Stimulated activated CD4-positive, alpha-beta T cell treated with anti-CD3 and anti-CD28 coated beads, Interleukin-2, amount 100 ng/mL, for 24 hours (primary cell): ENCODE measurements around the gene RERE.

ENCODE experiments used
- DNase-seq, 2 donors: peaks; one replicate each; pipeline ENCODE4 v3.0.0-alpha.2; 2020

The RERE gene

DNA sequence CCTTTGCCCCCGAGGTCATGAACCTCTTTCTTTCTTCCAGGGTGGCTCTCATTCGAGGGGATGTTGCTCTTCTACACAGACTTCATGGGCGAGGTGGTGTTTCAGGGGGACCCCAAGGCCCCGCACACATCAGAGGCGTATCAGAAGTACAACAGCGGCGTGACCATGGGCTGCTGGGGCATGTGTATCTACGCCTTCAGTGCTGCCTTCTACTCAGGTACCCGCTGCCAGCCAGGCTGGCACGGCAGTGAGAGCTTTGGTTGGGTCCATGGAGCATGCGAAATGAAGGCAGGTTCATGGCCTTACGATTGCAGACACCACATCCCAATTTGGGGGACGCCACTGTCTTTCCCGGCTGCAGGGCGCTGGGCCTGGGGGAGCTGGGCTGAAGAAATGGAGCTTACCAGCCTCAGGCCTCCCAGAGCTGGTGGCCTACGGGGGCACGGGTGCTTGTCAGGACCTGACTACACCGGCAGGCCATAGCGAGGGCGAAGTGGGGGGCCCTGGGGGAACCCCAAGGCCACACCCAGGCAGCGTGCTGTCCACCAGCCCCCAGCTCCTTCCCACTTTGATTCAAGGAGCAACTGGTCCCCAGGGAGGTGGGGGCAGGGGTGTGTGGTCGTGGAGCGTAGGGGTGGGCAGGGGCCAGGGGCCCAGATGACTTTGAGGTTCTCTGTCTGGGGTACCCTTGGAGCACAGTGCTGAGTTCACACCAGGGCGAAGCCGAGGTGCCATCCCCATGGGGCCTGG, 479.5 kb downstream of the RERE start:
- no peak for DNase-seq

DNA sequence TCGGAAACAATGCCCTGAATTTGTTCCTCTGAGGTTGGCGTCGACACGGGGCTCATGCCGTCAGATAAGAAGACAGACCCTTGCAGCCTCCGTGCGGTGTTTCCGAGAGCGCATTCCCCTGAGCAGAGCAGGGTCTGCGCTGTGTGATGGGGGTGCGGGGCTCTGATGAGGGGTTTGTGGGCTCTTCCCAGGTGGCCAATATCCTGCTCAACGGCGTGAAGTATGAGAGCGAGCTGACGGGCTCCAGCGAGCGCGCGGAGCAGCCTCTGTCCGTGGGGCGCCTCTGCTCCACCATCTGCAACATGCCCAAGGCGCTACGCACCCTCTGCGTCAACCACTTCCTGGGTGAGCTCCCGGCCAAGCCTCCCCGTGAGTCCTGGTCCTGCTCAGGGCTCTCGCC, 482.2 kb downstream of the RERE start:
- DNase-seq = no peak

DNA sequence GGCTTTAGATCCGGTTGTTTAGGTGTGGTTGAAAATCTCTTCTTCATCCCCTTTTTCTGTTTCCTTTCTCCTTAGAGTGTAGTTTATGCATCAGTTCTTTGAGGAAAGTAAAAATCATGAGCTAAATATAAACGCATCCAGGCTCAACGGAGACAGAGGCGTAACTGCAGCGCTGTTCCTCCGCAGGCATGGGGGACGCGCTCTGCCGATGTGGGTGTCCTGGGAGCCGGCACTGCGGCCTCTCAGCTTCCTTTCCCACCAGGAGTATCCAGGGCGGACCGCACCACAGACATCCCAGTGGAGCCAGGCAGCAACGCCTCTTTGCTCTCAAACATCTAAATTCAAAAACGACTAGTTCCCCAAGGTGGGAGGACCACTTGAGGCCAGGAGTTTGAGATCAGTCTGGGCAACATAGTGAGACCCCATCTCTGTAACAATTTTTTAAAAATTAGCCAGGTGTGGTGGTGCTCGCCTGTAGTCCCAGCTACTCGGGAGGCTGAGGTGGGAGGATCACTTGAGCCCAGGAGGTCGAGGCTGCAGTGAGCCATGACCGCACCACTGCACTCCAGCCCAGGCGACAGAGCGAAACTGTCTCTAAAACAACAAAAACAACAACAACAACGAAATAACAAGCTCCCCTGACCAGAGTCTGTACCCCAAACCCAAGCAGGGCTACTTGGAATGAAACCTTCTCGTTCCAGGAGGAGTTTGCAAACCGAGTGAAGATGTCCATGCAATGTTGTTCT, 483.2 kb downstream of the RERE start:
- DNase-seq = no peak

DNA sequence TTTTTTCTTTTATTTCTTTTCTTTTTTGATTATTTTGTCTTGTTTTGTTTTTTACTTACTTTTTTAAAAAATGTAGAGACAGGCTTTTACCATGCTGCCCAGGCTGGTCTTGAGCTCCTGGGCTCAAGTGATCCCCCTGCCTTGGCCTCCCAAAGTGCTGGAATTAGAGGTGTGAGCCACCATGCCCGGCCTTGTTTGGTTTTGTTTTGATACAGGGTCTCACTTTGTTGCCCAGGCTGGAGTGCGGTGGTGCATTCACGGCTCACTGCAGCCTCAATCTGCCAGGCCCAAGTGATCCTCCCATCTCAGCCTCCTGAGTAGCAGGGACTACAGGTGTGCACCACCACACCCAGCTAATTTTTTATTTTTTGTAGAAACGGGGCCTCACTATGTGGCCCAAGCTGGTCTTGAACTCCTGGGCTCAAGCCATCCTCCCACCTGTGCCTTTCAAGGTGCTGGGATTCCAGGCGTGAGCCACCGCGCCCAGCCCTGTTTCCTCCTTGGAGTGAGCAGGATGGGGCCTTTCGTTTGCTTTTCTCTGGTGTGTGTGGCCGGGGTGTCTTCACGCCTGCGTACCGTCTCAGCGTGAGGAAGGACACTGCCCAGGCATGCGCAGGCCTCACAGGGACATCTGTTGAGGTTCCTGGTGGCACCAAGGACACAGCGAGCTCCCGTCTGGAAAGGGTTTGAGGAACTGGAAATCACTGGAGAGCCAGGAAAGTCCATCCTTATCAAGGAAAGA, 484.0 kb downstream of the RERE start:
- no peak for DNase-seq

DNA sequence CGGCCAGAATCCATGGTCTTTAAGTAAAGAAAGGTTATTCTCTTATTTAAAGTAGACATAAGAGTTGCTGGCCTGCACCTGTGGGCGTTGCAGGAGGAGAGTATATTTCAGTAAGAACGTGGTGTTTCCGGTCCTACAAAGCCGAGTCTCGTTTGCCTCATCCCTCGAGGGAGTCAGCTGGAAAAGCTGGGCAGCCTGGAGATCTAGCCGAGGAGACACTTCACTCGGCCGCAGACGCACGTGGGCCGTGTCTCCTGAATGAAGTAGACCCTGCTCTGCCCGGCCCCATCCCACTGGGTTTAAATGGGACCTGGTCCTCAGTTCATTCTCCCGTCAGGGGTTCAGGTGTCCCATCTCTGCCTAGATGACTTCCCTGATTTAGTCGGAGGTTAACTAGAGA, 484.6 kb downstream of the RERE start:
- no peak for DNase-seq

DNA sequence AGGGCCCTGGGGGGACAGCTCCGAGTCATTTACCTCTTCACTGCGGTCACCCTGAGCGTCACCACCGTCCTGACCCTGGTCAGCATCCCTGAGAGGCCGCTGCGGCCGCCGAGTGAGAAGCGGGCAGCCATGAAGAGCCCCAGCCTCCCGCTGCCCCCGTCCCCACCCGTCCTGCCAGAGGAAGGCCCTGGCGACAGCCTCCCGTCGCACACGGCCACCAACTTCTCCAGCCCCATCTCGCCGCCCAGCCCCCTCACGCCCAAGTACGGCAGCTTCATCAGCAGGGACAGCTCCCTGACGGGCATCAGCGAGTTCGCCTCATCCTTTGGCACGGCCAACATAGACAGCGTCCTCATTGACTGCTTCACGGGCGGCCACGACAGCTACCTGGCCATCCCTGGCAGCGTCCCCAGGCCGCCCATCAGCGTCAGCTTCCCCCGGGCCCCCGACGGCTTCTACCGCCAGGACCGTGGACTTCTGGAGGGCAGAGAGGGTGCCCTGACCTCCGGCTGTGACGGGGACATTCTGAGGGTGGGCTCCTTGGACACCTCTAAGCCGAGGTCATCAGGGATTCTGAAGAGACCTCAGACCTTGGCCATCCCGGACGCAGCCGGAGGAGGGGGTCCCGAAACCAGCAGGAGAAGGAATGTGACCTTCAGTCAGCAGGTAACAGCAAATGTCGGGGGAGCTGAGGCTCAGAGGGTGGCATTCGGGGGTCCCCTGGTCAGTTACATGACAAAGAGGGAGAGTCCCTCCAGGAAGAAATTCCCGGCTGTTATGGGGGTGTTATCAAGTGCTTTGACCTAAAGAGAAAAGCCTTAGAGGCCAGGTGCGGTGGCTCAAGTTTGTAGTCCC, 486.9 kb downstream of the RERE start:
- DNase-seq = no peak

DNA sequence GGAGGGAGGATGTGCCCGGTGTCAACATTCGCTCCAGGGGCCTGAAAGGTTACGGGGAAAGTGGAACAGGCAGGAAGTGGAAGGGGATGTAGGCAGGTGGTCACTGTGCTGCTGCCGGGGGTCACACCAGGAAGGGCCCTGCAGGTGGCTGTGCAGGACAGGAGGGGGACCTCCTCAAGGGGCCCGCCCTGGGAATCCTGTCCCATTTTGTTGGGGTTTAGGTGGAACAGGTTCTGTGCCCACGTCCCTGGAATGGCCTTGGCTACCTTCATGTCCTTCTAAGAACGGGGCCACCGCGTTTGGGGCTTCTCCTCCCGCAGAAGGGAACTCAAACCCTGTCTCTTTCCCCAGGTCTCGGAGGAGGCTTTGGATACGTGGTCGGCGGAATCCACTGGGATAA, 487.6 kb downstream of the RERE start:
- no peak for DNase-seq

DNA sequence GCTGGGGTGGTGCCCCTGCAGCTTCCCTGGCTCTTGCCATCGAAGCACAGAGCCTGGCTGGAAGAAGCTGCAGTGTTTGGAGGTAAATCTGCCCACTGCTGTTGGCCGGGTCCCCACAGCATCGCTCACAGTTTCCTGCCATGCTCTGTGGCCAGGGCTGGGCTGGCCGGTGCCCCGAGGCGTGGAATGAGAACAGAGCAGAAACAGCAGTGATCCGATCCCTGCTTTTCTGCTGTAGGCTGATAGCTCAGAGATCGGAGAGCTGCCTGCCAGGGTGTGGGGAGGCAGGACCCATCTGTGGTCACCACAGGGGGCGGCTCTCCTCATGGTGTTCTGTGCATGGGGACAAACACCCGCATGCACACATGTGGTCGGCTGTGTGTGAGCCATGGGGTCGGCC, 488.0 kb downstream of the RERE start:
- DNase-seq = no peak

DNA sequence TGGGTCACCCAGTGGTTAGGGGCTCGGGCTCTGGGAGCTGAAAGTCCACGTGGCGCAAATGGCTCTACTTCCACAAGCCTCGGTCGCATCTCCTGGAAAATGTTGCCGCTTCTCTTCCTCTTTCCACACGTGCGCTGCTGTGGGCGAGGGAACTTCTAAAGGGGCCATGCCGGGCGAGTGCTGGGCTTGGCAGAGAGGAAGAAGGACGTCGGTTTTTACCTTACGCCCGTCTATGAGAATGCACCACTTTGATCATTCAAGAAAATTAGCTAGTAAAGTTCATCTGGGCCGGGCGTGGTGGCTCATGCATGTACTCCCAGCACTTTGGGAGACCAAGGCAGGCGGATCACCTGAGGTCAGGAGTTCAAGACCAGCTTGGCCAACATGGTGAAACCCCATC, 489.2 kb downstream of the RERE start:
- DNase-seq = no peak

DNA sequence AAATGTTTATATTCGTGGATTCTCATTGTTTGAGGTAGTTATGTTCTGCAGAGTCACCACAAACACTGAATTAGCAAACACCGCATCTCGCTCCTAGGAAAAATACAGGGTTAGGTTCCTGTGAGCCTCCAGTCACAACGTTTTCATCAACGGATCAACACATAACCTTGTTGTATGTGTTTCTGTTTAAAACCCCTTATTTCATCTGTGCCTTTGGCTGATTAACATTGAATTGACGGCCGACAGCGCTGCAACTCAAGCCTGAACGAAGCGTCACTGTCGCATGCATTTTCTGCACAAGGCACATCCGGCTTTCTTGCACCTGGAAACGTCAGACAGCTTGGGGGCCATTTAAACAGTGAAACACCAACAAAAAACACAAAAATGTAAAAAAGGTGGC, 491.2 kb downstream of the RERE start:
- no peak for DNase-seq

DNA sequence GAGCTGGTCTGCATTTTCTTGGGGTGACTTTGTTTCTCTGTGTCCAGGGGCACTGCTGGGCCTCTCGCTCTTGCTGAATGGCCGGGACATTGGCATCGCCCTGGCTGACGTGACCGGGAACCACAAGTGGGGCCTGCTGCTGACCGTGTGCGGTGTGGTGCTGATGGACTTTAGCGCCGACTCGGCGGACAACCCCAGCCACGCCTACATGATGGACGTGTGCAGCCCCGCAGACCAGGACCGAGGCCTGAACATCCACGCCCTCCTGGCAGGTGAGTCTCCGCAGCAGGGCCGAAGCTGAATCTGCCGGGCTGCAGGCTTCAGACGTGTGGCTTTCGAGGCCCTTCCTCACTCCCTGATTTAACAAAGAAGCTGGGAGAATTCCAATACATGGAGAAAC, 491.7 kb downstream of the RERE start:
- DNase-seq = no peak

DNA sequence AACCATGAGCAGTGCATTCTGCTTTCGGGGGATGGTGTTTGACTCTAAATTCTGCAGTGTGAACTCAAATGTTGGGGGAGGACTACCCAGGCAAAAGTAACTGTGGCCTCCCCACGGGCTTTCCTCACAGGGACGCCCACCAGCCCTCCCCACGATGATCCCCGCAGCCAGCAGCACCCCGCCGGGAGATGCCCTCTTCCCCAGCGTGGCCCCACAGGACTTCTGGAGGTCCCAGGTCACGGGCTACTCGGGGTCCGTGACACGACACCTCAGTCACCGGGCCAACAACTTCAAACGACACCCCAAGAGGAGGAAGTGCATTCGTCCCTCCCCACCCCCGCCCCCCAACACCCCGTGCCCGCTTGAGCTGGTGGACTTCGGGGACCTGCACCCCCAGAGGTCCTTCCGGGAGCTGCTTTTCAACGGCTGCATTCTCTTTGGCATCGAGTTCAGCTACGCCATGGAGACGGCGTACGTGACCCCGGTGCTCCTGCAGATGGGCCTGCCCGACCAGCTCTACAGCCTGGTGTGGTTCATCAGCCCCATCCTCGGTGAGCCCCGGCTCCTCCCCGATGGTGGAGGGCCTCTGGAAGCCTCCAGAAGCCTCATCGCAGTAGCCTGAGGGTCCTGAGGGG, 493.1 kb downstream of the RERE start:
- no peak for DNase-seq

DNA sequence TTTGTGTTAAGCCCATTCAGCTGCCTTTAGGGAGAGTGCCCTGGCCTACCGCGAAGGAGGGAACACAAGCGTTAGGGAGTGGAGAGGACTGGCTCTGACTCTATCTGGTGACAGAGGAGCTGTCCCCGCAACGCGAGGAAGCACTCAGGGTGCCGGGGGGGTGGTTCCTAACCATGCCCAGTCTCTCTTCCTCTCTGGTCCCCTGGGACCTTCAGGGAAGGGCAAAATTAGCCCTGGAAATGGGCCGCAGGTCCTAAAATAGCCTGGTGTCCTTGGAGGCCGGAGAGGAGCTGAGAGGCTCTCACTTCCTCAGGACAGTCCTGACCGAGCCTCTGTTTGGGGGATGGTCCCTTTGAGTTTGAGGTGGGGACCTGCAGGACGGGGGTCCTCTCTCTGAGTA, 493.7 kb downstream of the RERE start:
- no peak for DNase-seq

DNA sequence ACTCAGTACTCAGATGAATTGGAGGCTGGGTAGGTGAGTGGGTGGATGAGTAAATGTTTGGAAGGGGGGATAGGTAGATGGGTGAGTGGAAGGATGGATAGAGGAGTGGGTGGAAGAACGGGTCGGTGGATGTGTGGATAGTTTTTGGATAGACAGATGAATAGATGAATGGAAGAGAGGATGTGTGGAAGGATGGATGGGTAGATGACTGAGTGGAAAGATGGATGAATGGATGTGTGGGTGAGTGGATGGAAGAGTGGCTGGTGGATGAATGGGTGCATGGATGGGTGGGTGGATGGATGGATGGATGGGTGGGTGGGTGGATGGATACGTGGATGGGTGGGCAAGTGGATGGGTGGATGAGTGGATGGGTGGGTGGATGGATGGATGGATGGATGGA, 495.8 kb downstream of the RERE start:
- no peak for DNase-seq

DNA sequence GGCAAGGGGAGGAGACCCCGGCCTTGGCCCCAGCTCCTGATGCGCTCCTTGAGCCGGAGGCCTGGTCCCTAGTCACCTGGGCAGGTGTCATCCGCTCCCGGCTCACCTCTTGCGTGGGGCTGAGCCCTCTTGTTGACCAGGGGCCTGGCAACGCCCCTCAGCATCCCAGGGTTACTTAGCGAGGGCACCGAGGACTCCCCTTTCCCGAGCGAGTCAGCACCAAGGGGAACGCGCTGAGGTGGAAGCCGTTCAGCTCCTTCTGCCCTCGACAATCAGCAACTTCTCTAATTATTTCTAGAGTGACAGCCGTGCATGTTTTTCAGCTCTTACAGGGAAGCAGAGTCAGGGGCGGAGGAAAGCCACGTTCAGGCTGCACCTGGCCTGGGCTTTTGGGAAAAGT, 499.0 kb downstream of the RERE start:
- DNase-seq = no peak

DNA sequence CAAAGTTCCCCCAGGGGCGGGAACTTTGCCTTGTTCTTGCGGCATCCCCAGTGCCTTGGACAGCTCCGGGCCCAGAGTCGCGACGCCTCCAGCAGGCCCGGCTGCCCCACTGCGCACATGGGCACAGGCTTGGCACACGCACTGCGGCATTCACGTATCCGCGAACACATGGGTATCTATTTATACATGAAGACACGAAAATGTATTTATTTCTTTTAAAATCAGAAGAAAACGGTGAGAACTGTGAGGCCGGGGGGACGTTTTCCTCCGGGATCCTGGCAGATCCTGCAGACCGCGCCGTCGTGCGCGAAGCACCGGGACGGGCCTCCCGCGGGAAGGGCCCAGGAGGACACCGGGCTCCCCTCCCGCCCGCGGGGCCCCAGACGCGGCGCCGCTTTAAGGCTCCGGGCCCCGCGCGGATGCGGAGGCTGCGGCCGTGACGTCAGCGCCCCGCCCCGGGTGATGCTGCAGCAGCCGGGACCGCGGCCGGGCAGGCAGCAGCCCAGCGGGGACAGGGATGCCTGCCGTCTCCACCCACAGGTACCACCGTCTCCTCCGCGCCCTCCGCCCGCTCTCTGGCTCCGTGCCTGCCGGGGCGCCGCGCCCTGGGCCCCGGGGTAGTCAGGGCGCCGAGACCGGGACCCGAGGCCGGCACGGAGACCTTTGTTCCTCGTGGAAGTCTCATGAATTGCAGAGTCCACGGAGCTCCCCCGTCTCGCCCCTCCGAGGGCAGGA, 499.6 kb downstream of the RERE start, which contains the start of gene SLC45A1:
Gene SLC45A1, plus strand, starts transcription at position 468 of the 735 bp plus-strand sequence. CDS start 6,216 bp downstream, outside the sequence.
- peak; percentile 83 to 88 for DNase-seq

DNA sequence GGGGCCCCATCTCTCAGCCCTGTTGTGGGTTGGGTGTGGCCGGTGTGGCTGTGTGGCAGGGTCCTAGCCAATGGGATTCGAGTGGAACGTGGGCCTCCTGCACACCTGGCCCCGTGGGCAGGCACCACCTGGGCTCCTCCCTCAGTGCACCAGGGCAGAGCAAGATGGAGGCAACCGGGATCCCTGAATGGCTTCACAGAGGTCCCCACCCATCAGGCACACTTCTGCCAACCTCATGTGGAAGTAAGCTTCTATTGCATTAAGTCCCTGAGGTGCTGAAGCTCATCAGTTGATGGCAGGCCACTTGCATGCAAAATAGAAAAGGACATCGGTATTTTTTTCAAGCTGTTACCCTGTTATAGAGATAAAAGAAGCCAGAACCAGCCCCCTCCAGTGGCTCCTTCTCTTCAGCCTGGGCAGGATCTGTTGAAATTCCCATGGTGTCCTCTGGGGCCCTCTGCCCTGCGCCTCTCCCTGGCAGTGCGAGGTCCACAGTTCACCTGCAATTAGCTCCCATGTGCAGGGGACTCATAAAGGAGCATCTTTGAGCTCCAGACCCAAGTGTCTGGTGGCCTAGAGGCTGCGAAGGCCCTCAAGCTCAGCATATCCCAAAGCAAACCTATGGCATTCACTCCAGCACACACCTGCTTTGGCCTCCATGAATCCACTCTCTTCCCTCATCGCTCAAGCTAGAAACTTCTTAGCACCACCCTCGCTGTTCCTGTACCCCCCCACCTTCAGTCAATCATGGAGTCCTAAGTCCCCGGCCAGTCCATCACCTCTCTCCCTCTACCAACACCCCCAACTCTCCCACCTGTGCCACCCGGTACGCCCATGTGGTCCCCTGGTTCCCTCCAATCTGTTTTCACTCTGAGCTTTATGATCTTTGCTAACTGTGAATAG, 501.6 kb downstream of the RERE start:
- DNase-seq = no peak

DNA sequence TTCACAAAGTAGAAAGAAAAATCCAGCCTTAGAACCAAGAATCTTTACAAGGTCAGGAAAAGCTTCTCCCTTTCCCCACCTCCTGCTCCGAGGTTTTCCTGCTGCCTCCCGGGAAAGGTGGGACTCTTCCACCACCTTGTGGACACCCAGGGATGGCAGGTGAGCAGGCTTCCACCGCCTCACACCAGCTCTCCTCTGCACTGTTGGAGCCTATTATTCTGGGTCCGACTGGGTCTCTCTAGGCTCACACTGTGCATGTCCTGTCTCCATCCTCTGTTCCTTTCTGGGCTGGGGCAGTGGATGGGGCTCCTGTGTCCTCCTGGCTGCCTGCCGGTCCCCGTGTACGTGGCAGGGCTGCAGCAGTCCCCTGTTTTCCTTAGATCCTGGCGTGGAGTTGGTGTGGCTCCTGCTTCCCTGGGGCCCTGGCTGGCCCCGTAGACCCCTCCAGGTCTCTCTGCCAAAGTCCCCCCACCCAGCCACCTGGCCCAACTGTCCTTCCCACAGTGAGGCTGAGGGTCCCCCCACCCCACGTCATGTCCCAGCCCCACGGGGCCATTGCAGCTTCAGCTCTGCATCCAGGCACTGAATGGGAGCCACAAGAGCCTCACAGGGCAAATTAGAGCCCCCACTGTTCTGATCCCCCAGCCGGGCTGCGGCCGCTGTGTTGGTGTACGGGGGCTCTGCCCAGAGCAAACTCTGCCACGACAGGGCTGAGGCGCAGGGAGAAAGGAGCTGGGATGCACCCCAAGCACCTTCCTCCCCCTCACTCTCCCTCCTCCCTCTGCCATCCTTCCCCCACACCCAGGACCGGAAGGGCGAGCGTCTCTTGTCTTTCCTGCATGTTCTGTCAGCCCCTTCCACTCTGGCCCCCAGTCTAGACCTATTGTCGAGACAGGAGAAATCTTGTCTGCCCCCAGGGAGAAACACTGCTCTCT, 502.8 kb downstream of the RERE start:
- peak; percentile 51 to 54 for DNase-seq

DNA sequence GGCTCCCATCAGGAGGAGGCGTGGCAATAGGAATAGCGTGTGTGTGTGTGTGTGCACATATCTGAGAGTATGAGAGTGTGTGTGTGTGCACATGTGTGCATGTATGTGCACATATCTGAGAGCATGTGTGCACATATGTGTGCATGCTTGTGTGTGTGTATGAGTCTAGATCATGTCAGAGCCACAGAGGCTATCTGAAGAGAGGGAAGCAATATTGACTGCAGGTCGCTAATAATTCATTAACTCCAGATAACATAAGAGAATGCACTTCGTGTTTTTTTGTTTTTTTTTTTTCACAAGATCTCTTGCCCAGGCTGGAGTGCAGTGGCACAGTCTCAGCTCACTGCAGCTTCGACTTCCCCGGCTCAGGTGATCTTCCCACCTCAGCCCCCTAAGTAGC, 504.2 kb downstream of the RERE start:
- no peak for DNase-seq
